Stimulated activated naive CD8-positive, alpha-beta T cell treated with anti-CD3 and anti-CD28 coated beads, Interleukin-15, Interleukin-2, amounts not matched to agents 100 U/mL and 50 U/mL, for 24 hours (primary cell): Measurements from ENCODE around the gene CHTF18.
"Not testable (repeated sequence)": the region's sequence is repeated elsewhere in the genome, so short reads cannot be mapped to it uniquely, and the experiment has no call there.

ENCODE experiments used
- ATAC-seq: fragments of 150-1000 bp; cut with Tn5 transposase; one replicate; pipeline ENCODE4 v1.10.0; 2021
- DNase-seq: peaks from one replicate; pipeline ENCODE4 v3.0.0; 2021

The CHTF18 gene

DNA sequence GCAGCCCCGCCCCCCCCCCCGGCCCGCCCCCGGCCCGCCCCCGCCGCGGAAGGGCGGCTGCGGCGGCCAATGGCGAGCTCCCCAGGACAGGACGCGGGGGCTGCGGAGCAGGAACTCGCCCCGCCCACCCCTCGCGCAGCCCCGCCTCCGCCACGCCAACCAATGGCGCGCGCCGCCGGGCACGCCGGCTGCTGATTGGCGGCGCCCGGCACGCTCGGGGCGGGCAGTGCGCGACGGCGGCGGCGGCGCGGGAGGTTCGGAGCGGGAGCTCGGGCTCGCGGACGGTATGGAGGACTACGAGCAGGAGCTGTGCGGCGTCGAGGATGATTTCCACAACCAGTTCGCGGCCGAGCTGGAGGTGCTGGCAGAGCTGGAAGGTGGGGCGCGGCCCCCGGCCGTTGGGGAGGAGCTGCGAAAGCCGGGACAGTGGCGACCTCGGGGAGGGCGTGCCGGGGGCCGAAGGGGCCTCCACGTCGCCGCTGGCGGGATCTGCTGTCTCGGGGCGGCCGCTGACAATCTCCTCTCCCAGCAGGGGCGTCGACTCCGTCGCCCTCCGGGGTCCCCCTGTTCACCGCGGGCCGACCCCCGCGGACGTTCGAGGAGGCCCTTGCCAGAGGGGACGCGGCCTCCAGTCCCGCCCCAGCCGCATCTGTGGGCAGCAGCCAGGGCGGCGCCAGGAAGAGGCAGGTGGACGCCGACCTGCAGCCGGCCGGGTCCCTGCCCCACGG lies at the start of gene CHTF18:
Gene CHTF18, plus strand, starts transcription at position 222 of the 728 bp plus-strand sequence. Its CDS starts 65 bp downstream, at position 287.
- ATAC-seq = peak; percentile 85

DNA sequence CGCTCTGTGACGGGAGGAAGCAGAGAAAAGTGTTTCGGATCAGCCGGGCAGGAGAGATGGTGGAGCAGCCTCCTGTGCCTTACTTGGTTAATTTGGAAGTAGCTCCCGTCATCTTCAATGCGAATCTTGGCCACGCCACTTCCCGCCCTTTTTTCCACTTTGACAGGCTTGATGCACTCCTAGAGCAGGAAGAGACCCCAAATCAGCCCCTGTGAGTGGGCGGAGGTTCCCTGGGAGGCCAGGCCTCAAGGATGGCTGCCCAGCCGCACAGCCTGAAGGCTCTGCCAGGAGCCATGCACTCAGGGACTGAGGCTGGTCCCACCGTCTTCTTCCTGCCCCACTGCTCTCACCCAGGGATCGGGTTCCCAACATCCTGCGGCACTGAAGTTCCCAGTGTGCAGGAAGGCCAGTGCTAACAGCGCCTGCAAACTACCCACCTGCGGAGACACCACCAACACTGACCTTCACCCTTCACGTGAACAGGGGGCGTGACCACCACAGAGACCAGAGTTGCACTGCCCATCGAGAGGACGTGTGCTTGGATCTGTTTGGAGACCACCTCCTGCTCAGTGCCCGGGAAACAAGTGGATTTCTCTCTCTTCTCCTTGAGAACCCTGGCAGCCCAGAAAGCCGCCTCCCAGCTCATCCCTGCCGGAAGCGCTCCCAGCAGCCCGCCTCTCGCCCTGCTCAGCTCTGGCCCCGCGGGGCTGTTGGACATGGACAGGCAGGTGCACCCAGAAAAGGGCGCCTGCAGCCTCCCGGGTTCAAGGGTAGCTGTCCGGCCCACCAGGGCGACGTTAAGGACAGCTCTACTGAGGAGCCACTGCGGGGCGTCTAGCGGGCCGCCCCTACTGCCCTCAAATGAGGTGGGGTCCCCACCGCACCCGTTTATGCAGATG lies 48.6 kb upstream of the CHTF18 start:
- DNase-seq (no peak), ATAC-seq (no peak)

More for the DNA sequence above, at the start of gene CHTF18:
- DNase-seq = peak; percentile 94

DNA sequence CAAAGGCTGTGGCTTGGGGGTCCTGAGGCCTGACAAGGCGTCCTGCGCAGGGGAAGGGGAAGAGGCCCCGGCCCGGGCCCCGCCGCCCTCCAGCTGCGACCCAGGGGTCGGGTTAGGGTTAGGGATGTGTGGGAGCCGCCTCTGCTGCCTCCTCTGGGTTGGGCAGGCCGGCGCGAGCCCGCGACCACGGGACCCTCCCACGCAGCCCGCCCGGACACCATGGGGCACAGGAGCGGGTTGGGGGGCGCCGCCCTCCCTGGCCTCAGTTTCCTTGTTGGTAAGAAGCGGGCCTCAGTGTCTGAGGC lies 48.0 kb upstream of the CHTF18 start:
- ATAC-seq (no peak), DNase-seq (no peak)

DNA sequence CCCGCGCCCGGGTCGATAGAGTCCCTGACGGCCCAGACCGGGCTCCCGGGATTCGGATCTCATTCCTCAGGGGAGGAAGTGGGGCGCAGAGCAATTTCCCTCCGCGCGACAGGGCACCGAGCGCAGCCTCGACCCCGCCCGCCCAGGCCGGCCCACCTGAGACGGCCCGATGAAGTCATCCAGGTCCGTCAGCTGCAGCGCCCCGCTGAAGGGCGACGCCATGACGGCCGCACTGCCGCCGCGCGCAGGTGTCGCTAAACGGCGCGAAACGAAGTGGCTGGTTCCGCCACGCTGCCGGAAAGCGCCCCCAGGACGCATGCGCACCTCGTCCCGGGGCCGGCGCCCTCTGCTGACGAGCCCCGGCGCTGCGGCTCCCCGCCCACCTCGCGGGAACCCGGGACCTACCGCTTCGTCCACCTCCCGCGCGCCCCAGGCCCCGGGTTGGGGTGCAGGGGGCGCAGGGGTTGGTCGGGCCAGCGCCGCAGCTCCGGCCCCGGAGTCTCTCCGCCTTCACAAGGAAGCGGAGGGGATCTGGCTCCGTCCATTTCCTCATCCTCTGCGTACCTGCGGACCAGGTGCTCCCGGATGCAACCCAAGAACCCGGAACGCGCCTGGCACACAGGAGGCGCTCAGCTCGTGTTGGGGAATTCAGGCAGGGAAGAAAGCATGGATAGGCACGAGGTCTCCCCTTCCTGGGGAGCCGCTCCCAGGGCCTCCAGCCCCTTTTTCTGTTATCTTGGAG lies 47.5 kb upstream of the CHTF18 start, which contains the start of gene CIAO3:
Gene CIAO3, minus strand, starts transcription at position 234 of the 742 bp plus-strand sequence. Its CDS starts 12 bp downstream, at position 222.
- ATAC-seq (peak; percentile 77), DNase-seq (peak; percentile 94)

DNA sequence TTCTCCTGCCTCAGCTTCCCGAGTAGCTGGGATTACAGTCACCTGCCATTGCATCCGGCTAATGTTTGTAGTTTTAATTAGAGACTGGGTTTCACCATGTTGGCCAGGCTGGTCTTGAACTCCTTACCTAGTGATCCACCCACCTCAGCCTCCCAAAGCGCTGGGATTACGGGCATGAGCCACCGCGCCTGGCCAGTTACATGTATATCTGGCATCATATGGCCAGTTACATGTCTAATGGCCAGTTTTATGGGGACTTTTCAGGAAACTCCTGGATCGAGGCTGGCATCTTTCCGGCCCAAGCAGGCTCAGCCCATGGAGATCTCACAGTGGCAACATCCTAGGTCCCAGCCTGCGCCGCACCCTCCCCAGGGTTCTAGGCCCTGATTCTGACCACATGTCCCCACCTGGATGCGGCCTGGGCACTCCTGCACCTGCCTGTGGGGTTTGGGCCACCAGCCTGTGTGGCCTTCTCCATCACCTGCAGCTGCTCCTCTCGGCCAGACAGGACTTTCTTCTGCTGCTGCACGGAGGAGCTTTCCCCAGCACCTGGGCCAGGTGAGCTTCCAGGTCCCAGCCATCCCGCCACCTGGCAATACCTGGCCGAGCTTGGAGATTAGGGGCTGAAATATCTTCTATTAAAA lies 46.3 kb upstream of the CHTF18 start:
- no peak for DNase-seq
- no peak for ATAC-seq

DNA sequence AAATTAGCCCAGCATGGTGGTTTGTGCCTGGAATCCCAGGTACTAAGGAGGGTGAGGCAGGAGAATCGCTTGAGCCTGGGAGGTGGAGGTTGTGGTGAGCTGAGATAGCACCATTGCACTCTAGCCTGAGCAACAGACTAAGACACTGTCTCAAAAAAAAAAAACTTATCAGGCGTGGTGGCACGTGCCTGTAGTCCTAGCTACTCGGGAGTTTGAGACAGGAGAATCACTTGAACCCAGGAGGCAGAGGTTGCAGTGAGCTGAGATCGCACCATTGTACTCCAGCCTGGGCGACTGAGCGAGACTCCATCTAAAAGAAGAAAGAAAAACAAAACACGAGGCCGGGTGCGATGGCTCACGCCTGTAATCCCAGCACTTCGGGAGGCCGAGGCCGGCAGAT lies 45.5 kb upstream of the CHTF18 start:
- not testable (repeated sequence) for DNase-seq, ATAC-seq

DNA sequence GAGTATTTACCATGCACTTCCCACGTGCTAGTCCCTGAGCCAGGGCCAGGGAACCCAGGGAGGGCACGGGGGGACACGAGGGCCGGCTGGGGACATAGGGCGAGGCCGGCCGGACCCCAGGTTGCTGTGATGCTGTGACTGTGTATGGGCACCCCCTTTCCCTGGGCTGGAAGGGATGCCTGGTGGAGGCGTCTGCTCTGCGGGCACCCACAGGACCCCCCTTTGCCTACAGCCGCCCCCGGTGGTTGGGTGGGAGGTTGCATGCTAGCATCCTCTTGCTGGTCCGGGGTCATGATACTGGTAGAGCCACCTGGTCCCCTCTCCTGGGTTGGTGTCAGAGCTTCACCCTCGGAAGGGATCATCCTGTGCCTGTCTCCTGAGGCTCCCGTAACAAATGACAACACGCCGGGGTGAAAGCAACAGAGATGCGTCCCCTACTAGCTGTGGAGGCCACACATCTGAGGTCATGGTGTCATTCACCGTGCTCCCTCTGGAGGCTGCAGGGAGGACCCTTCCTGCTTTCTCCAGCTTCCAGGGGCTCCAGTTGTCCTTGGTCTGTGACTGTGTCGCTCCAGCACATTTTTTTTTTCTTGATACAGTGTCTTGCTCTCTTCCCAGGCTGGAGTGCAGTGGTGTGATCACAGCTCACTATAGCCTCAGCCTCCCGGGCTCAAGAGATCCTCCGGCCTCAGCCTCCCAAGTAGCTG lies 44.5 kb upstream of the CHTF18 start:
- no peak for ATAC-seq
- no peak for DNase-seq

DNA sequence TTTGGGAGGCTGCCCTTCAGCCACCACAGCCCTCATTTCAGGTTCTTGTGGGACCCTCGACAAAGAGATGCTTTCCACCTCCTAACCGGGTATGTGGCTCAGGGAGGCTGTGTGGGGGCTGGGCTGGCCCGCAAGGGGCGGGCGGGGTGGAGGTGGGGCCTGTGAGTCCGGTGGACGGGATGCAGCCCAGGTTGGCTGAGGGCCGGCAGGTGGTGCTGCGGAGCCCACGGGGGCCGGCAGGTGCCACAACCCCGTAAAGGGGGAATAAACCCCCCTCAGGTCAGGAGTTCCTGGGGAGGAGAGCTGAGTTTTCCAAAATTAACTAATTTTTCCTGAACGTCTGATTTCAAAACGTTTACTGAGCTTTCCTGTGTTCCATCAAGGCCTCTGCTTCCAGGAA lies 42.7 kb upstream of the CHTF18 start:
- DNase-seq (peak; percentile 46), ATAC-seq (no peak)

DNA sequence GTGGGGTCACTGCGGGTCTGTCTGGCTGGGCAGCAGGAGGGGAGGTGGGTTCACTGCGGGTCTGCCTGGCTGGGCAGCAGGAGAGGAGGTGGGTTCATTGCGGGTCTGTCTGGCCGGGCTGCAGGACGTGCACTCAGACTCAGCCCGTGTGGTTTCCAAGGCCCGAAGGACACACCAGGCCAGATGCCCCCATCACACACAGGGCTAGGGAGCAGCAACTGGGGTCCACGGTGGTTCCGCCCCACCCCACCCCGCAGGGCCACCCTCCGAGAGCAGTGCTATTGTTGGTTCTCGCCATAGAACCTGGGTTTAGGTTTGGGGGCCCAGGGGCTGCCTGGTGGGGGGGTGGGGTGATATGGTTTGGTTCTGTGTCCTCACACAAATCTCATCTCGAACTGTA lies 41.8 kb upstream of the CHTF18 start:
- DNase-seq (no peak), ATAC-seq (no peak)

DNA sequence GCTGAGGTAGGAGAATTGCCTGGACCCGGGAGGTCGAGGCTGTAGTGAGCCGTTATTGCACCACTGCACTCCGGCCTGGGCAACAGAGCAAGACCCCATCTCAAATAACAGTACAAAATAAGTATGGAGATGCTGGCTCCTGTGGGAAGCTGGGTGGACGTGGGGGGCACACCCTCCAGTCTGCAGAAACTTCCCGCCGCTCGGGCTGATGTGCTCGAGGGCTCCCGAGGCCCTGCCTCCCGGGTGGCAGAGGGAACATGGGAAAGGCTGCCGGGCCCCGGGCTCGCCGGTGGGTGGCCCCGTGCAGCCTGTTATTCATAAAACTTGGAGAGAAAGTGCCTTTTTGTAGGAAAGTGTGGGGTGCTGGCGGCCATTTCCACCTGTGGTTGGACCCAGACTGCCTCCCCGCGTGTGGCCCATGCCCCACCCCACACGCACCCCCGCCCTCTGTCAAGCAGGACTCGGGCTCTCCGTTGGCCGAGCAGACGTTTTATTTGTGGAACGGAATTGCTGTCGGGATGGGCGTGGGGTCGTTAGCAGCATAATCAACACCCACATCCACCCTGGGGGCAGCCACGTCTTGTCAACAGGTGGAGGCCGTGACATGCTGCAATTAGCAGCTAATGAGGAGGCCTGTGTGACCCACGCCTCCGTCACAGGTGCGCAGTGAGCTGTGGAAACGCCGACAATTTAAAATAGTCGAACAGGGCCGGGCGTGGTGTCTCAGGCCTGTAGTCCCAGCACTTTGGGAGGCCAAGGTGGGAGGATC lies 40.3 kb upstream of the CHTF18 start:
- DNase-seq (no peak), ATAC-seq (no peak)

DNA sequence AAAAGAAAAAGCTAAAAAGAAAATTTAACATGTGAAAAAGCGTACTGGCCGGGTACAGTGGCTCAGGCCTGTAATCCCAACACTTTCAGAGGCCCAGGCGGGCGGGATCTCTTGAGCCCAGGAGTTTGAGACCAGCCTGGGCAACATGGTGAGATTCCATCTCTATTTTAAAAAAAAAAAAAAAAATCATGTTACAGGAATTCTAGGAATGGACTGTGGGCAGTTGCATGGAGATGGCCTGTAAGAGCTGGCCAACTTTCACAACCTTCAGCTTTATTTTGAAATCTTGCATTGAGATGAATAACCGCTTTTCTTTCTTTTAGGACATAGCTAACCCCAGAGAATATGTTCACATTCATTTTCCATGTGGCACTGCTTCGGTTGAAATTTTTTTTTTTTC lies 39.4 kb upstream of the CHTF18 start:
- DNase-seq = no peak
- ATAC-seq = no peak

DNA sequence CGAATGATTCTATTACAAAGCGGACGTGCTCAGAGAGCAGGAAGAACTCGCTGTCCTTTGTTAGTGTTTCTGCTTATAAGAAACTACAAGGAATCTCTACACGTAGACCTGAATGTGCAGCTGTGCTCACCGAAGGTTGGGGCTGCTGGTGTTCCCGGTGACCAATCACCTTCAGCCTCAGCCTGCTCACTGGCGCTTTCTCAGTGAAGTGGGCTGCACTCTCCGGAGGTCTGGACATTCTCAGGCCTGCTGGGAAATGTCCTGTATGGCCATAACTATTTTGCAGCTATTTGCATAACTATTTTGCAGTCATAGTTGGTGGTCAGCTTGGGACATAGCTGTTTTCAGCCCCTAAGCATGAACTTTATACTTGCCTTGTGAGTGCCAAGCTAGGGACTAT lies 37.9 kb upstream of the CHTF18 start:
- no peak for ATAC-seq
- no peak for DNase-seq

DNA sequence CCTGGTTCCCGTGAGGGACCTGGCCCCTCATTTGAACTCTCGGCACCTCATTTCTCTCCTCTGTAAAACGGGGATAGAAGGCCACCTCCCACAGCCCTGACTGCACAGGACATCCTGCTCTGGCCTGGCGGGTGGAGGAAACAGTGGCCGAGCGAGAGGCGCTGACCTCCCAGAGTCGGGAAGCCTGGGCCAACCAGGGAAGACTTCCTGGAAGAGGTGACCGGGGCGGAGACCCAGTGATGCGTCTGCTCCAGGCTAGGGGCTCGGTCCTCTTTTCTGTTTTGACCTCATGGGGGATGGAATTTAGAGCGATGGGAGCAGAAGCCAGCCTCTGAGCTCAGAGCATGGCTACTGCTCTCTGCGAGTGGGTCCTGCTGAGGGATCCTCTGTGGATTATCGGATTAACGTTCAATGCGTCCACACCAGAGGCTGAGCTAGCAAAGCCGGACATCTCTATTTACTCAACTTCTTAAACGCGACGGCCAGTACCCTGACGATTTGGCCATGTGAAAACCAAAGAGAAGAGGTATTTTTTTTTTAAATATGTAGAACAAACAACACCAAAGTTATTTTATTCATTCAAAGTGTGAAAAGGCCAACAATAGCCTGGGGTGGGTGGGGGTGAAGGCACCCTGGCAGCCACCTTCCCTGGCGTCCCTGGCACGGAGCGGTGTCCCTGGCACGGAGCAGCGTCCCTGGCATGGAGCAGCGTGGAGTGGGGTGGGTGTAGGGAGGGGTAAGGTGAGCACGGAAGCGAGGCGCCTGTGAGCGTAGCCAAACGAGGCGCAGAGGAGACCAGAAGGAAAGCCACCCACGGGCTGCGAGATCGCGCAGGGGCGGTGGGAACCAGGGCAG lies 37.0 kb upstream of the CHTF18 start:
- ATAC-seq (peak; percentile 19), DNase-seq (no peak)

DNA sequence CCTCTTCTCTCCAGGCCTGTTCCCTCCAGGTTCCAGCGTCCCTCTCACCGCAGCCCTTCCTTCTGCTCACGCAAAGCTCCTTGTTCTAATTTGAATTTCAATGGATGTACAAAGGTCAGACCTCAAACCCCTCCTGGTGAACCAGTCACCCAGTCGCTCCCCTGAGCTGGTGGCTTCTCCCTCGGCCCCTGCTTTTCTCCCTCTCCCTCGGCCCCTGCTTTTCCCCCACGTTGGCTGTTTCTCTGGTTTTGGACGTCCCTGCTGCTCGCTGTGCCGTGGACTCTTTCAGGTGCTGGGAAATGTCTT lies 36.5 kb upstream of the CHTF18 start:
- ATAC-seq = no peak
- DNase-seq = no peak

DNA sequence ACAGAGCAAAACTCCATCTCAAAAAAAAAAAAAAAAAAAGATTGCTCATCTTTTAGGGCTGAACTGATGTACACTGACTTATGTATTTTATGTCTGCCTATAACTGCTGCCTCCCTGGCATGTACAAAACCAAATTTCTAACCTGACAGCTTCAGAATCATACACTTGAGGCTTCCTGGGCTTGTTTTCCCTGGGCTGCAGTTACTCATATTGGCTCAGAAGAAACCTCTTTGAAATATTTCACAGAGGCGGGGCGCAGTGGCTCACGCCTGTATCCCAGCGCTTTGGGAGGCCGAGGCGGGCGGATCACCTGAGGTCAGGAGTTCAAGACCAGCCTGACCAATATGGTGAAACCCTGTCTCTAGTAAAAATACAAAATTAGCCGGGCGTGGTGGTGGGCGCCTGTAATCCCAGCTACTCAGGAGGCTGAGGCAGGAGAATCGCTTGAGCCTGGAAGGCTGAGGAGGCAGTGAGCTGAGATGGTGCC lies 34.3 kb upstream of the CHTF18 start:
- not testable (repeated sequence) for ATAC-seq, DNase-seq

DNA sequence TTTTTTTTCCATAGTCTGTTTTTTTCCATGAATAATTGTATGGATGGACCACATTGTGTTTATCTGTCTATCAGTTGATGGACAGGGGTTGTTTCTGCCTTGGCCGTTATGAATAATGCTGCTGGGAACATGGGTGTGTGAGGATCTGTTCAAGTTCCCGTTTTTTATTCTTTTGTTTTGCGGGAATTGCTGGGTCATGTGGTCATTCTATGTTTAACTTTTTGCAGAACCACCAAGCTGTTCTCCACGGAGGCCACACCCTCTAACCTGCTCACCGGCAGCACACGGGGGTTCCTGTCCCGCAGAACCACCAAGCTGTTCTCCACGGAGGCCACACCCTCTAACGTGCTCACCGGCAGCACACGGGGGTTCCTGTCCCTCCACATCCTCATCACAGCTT lies 33.8 kb upstream of the CHTF18 start:
- ATAC-seq = no peak

DNA sequence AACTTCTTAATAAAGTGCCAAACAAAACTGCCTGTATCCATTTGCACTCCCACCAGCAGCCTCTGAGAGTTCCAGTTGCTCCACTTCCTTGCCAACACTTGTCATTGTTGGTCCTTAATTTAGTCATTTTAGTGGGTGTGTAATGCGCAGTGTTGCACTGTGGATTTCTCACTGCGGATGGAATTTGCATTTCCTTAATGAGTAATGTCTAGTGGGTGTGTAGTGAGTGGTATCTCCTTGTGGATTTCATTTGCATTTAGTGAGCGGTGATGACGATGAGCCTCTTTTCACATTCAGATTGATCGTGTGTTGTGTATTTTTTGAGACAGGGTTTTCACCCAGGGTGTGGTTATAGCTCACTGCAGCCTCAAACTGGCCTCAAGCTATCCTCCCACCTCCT lies 32.0 kb upstream of the CHTF18 start:
- DNase-seq (no peak), ATAC-seq (peak; percentile 53)

More for the DNA sequence above, 33.8 kb upstream of the CHTF18 start:
- no peak for DNase-seq

DNA sequence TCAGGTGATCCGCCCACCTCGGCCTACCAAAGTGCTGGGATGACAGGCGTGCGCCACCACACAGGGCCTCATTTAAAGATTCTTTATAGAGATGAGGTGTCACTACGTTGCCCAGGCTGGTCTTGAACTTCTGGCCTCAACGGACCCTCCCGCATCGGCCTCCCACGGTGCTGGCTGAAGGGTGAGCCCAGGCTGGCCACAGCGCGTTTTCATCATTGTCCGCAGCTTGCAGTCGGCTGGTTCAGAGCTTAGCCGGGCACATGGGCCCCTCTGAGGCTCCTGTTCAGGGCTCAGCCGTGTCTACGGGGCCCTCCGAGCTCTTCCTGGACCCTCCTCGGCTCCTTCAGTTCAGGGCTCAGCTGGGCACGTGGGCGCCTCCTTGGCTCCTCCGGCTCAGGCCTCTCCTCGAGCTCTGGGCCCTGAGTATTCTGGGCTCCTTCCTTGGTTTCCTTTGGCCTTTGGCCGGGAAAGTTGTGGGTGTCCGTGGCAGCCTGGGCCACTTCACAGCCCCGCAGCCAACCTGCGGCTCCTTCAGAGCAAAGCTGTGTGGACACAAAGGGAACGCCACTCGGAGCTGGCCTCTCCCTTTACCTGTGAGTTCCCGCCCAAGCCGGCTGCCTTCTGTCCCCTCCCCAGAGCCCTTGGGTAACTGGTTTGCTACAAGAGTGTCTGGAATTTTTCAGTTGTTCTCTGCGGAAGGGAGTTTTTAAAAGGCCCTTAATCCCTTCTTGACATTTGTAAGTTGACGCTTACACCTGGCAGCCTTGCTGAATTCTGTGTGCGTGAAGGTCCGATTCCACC lies 29.1 kb upstream of the CHTF18 start:
- no peak for ATAC-seq
- no peak for DNase-seq

DNA sequence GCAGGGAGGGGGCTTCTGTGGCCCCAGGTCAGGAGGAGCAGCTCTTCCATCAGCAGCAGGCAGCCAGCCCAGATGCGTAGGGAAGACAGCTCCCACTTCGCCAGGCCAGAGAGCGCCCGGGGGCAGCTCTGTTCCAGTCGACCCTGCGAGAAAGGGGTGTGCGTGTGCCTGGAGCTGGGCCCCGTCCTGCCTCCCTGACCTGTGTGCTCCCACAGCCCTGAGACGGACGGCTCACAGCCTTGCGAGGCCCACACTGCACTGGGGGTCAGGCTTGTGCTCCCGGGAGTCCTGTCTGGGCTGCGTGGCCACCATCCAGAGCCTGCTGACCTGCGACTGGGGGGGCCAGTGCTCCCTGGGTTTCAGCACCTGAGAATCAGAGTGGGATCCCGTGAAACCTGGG lies 28.4 kb upstream of the CHTF18 start:
- ATAC-seq (no peak), DNase-seq (no peak)
